KBM-7 (cell line): ENCODE data around the gene SEMA5B.

Experiments used
- DNase-seq: peaks from one replicate; pipeline ENCODE4 v3.0.0-alpha.2; 2015
- in situ Hi-C: fragments of 300-500 bp; cut with MboI; formaldehyde crosslinking; loops from 2 replicates; pipeline ENCODE4 v1.14.3; 2020; ENCODE audit warnings: low sequenced_read_pairs, low pct_unique_long_range_greater_than_20kb, mixed read lengths

SEMA5B gene

GRCh38 chr3:122890720-122891220 is 136.8 kb downstream of the SEMA5B start:
- in situ Hi-C loops, result no loop called here
- no peak for DNase-seq

GRCh38 chr3:122890077-122890719 is 137.4 kb downstream of the SEMA5B start:
- in situ Hi-C loops, result no loop called here

GRCh38 chr3:122886946-122887345 is 140.6 kb downstream of the SEMA5B start:
- no peak for DNase-seq
- in situ Hi-C loops, result no loop called here

More at GRCh38 chr3:122890077-122890719, 137.4 kb downstream of the SEMA5B start:
- DNase-seq, result peak; percentile 94

- DNase-seq, result no peak
- in situ Hi-C loops, result no loop called here
These were observed 141.3 kb downstream of the SEMA5B start for GRCh38 chr3:122886251-122886650.

- DNase-seq, result no peak
- in situ Hi-C loops, result no loop called here
These were observed 145.1 kb downstream of the SEMA5B start for GRCh38 chr3:122882361-122882947.

GRCh38 chr3:122880624-122881023 is 146.9 kb downstream of the SEMA5B start:
- DNase-seq, result no peak
- in situ Hi-C loops, result no loop called here

GRCh38 chr3:122880173-122880572 is 147.4 kb downstream of the SEMA5B start:
- no peak for DNase-seq

GRCh38 chr3:122875547-122876127 is 151.9 kb downstream of the SEMA5B start:
- in situ Hi-C loops, result no loop called here

More at GRCh38 chr3:122880173-122880572, 147.4 kb downstream of the SEMA5B start:
- in situ Hi-C loops, result no loop called here

GRCh38 chr3:122873741-122874515 is 153.6 kb downstream of the SEMA5B start:
- in situ Hi-C loops, result no loop called here
- DNase-seq, result no peak

More at GRCh38 chr3:122875547-122876127, 151.9 kb downstream of the SEMA5B start:
- DNase-seq, result no peak

- no peak for DNase-seq
- in situ Hi-C loops, result no loop called here
These were observed 159.2 kb downstream of the SEMA5B start for GRCh38 chr3:122868322-122868721.

- in situ Hi-C loops, result no loop called here
- no peak for DNase-seq
These were observed 163.1 kb downstream of the SEMA5B start for GRCh38 chr3:122864498-122864897.

- in situ Hi-C loops, result no loop called here
- no peak for DNase-seq
These were observed 165.2 kb downstream of the SEMA5B start for GRCh38 chr3:122862381-122862780.
